ENCODE measurements around the gene JUND. TPM values are rescaled to one million over a fixed set of nuclear protein-coding genes. Genes with fewer than 3 reads are reported as not detected.

JUND gene
- polyA plus RNA-seq, 1 of the 3 experiments (the other 2 are of a cell fraction) = 115 TPM

DNA sequence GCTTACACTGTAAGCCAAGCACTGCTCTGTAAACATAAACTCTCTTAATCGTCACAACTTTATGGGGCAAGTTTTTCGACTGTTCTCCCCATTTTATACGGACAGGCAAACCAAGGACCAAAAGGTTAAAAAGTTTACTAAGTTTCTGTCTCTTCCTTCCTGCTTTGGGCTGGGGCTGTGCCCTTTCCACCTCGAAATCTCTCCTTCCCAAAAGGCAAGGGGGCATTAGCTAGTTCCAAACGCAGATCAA lies 2.2 kb downstream of the JUND start:
- Histone ChIP-seq H3K9me2 (no peaks in the 10 kb centered on the region), H3K79me2 (ENCODE audit: insufficient read depth) (peaks cover 66% of the 10 kb centered on the region), H4K20me1 (ENCODE audit: insufficient read depth) (peaks cover 61% of the 10 kb centered on the region), H3K4me1 (ENCODE audit: control insufficient read depth in 1 of 2, insufficient read depth in 2 of 2, low read depth in 1 of 2, low read length in 1 of 2) (peaks cover 16 to 18% of the 10 kb centered on the region in 2 experiments; a peak in 3 of 4 replicates), H3K4me2 (peak overlapping the region; percentile 93), H3K4me3 (ENCODE audit: low read depth in 2 of 2, low read length in 1 of 2) (peak overlapping the region; percentile 74 to 92), H3K9ac (peak overlapping the region; percentile 98), H3K9me3 (no peaks in the 10 kb centered on the region), H3K27me3 (ENCODE audit: insufficient read depth) (no peaks in the 10 kb centered on the region), H3K27ac (ENCODE audit: low read depth in 2 of 2, low read length in 1 of 2) (peak overlapping the region; percentile 31 to 97; a peak in 3 of 4 replicates), H2AFZ (ENCODE audit: low read depth) (no peak overlapping the region), H3F3A (replicated peaks; ENCODE audit: insufficient read depth) (peaks cover 24% of the 10 kb centered on the region), H3K36me3 (replicated peaks in 1 of 2; ENCODE audit: control insufficient read depth in 1 of 2, insufficient read depth in 2 of 2, low read length in 1 of 2) (peaks cover 4 to 18% of the 10 kb centered on the region in 2 experiments)
- TF ChIP-seq GABPA (IDR thresholded peaks at IDR 0.05; ENCODE audit: low read depth) (no peak), USF1 (IDR thresholded peaks at IDR 0.05; ENCODE audit: borderline replicate concordance, low read depth) (no peak), POLR2AphosphoS5 (IDR thresholded peaks at IDR 0.05; ENCODE audit: low read depth, low read length) (no peak), ELF1 (IDR thresholded peaks at IDR 0.05) (no peak), ZBTB33 (IDR thresholded peaks at IDR 0.05; ENCODE audit: borderline replicate concordance, low read depth) (no peak), RFX5 (IDR thresholded peaks at IDR 0.05; ENCODE audit: low read length) (no peak), FOXM1 (IDR thresholded peaks at IDR 0.05; ENCODE audit: low read depth) (no peak), RCOR1 (IDR thresholded peaks at IDR 0.05; ENCODE audit: low read length) (no peak), CHD2 (IDR thresholded peaks at IDR 0.05; ENCODE audit: low read length, partially characterized antibody) (no peak), NFIC (IDR thresholded peaks at IDR 0.05; ENCODE audit: borderline replicate concordance) (no peak), MAX (IDR thresholded peaks at IDR 0.05; ENCODE audit: low read depth) (no peak)
- TF ChIP-seq, protein P1, sequence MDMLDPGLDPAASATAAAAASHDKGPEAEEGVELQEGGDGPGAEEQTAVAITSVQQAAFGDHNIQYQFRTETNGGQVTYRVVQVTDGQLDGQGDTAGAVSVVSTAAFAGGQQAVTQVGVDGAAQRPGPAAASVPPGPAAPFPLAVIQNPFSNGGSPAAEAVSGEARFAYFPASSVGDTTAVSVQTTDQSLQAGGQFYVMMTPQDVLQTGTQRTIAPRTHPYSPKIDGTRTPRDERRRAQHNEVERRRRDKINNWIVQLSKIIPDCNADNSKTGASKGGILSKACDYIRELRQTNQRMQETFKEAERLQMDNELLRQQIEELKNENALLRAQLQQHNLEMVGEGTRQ (IDR thresholded peaks at IDR 0.05; ENCODE audit: borderline replicate concordance, low read depth, low read length) = no peak
- no peak for DNase-seq
- WGBS (ENCODE audit: low lambda C conversion rate) = 7% methylated on average over 5 of the region's 5 CpGs
- CTCF ChIA-PET = interaction anchor here (0.6 to 13.0 kb wide), 55 partner anchors 9 to 505 kb away, joined by 3 to 216 read pairs (median 6); partner anchors contain the start of genes LRRC25, LSM4, MPV17L2 and RAB3A
- POLR2A ChIA-PET = interaction anchor here (0.6 to 6.1 kb wide), 10 partner anchors 13 to 110 kb away, joined by 3 to 112 read pairs (median 22); partner anchors contain the start of gene LSM4
